M059J (cell line): ENCODE data around the gene ASXL2. TPM values are rescaled to one million over a fixed set of nuclear protein-coding genes. Genes with fewer than 3 reads are reported as not detected.

Source experiments
- DNase-seq: peaks from one replicate; pipeline ENCODE4 v3.0.0-alpha.2; 2012; ENCODE audit warnings: low read depth
- total RNA-seq: library from RNA; depleted of rRNA; stranded (reverse); fragments of >200 nt; shearing (Covaris generic); gene quantifications from 2 replicates; pipeline ENCODE4 v1.2.3, GENCODE V29; 2014; rRNA removed

The ASXL2 gene
- total RNA-seq, 1 experiment from 2014 or later: 8.0 TPM

- peak; percentile 14 for DNase-seq
Observed at GRCh38 chr2:25692737-25693445, 185.4 kb downstream of the ASXL2 start.

- peak; percentile 81 for DNase-seq
Observed at GRCh38 chr2:25692143-25692542, 186.1 kb downstream of the ASXL2 start.

GRCh38 chr2:25690058-25690457 is 188.2 kb downstream of the ASXL2 start:
- peak; percentile 83 for DNase-seq

- no peak for DNase-seq
Observed at GRCh38 chr2:25688236-25688635, 190.1 kb downstream of the ASXL2 start.

- DNase-seq: no peak
Observed at GRCh38 chr2:25685741-25686140, 192.5 kb downstream of the ASXL2 start.

- no peak for DNase-seq
Observed at GRCh38 chr2:25684577-25685473, 193.5 kb downstream of the ASXL2 start.

Other genes with a start within 250 kb of the ASXL2 start
- 12.2 and 12.5 TPM in 2 replicates for gene DTNB, start 204.9 kb downstream of the ASXL2 start, total RNA-seq
- 6.3 and 11.1 TPM in 2 replicates for gene KIF3C, start 104.0 kb upstream of the ASXL2 start, total RNA-seq
- 71.0 and 115 TPM in 2 replicates for gene RAB10, start 155.6 kb upstream of the ASXL2 start, total RNA-seq